ENCODE measurements around the gene ST8SIA5. TPM values are rescaled to one million over a fixed set of nuclear protein-coding genes. Genes with fewer than 3 reads are reported as not detected.
"Not testable (repeated sequence)": the region's sequence is repeated elsewhere in the genome, so short reads cannot be mapped to it uniquely, and the experiment has no call there.

Gene ST8SIA5
- total RNA-seq (under 1 TPM in 1 of 2 experiments, not detected in 1; 0.08 TPM), total RNA-seq (0 to 0.37 (median 0.04) reads per million in 172 experiments)
- polyA plus RNA-seq (2013, experiment 1 of 2) = 0.03 TPM
- polyA plus RNA-seq (2013, experiment 2 of 2) = 0.15 TPM

GRCh38 chr18:46756559-46757201 is at the start of gene ST8SIA5:
Gene ST8SIA5 (minus strand): TSS chr18:46757053. CDS start chr18:46756508, 545 bp downstream.
- Histone ChIP-seq H3K9me3 (ENCODE audit: control insufficient read depth in 1 of 2, insufficient read depth in 1 of 2, low read length in 2 of 2) (peaks cover 0 to 9% of the 10 kb centered on the region in 2 experiments), H3K27ac (ENCODE audit: low read depth in 1 of 2, low read length in 2 of 2) (no peak within 1 kb of the TSS), H3K4me3 (ENCODE audit: low read length) (no peak within 1 kb of the TSS), H3K36me3 (ENCODE audit: insufficient read depth, low read length) (no peaks in the 10 kb centered on the region), H3K4me1 (ENCODE audit: insufficient read depth, low read length) (peaks cover 10% of the 10 kb centered on the region), H3K27me3 (ENCODE audit: control insufficient read depth in 1 of 2, insufficient read depth in 2 of 2, low read length in 2 of 2) (peaks cover 34 to 52% of the 10 kb centered on the region in 2 experiments)
- Mint-ChIP-seq H3K4me3 (no peak within 1 kb of the TSS), H3K27me3 (peaks cover 82% of the 10 kb centered on the region), H3K9me3 (no peaks in the 10 kb centered on the region), H3K27ac (no peak within 1 kb of the TSS), H3K4me1 (ENCODE audit: low read depth) (peaks cover 17% of the 10 kb centered on the region), H3K36me3 (ENCODE audit: low read depth) (no peaks in the 10 kb centered on the region)
- intact Hi-C loops (cut with DNase I, micrococcal nuclease) = no loop called here
- DNase-seq (no peak), ATAC-seq (ENCODE audit: poor library complexity) (no peak)
- CTCF ChIA-PET = no interaction called here
- no peak for TF ChIP-seq CTCF (IDR thresholded peaks at IDR 0.05)
- POLR2A ChIA-PET = no interaction called here

- H3K27ac Mint-ChIP-seq; H3K4me3 ChIP-seq (ENCODE audit: low read length); CTCF ChIA-PET; H3K4me3 Mint-ChIP-seq; H3K9me3 ChIP-seq (ENCODE audit: control insufficient read depth in 1 of 2, insufficient read depth in 1 of 2, low read length in 2 of 2); DNase-seq; H3K27me3 ChIP-seq (ENCODE audit: control insufficient read depth in 1 of 2, insufficient read depth in 2 of 2, low read length in 2 of 2); intact Hi-C loops (cut with DNase I, micrococcal nuclease); H3K36me3 ChIP-seq (ENCODE audit: insufficient read depth, low read length); H3K27ac ChIP-seq (ENCODE audit: low read depth in 1 of 2, low read length in 2 of 2); H3K27me3 Mint-ChIP-seq; H3K36me3 Mint-ChIP-seq (ENCODE audit: low read depth); H3K9me3 Mint-ChIP-seq; H3K4me1 Mint-ChIP-seq (ENCODE audit: low read depth); H3K4me1 ChIP-seq (ENCODE audit: insufficient read depth, low read length); ATAC-seq (ENCODE audit: poor library complexity); POLR2A ChIA-PET: not testable (repeated sequence)
Observed at GRCh38 chr18:46795945-46796344, 39.1 kb upstream of the ST8SIA5 start.

- CTCF ChIA-PET = no interaction called here
- TF ChIP-seq CTCF (IDR thresholded peaks at IDR 0.05) = no peak
- no peaks in the 10 kb centered on the region for H3K27me3 Mint-ChIP-seq
- no peak overlapping the region for H3K27ac Mint-ChIP-seq
- intact Hi-C loops (cut with DNase I, micrococcal nuclease) = no loop called here
- peaks cover 0 to 4% of the 10 kb centered on the region in 2 experiments for H3K9me3 ChIP-seq (ENCODE audit: control insufficient read depth in 1 of 2, insufficient read depth in 1 of 2, low read length in 2 of 2)
- no peak for ATAC-seq (ENCODE audit: poor library complexity)
- peaks cover 0 to 3% of the 10 kb centered on the region in 2 experiments for H3K27me3 ChIP-seq (ENCODE audit: control insufficient read depth in 1 of 2, insufficient read depth in 2 of 2, low read length in 2 of 2)
- no peaks in the 10 kb centered on the region for H3K36me3 ChIP-seq (ENCODE audit: insufficient read depth, low read length)
- POLR2A ChIA-PET = no interaction called here
- H3K27ac ChIP-seq (ENCODE audit: low read depth in 1 of 2, low read length in 2 of 2) = no peak overlapping the region
- no peaks in the 10 kb centered on the region for H3K4me1 Mint-ChIP-seq (ENCODE audit: low read depth)
- no peak for DNase-seq
- H3K4me3 ChIP-seq (ENCODE audit: low read length) = no peak overlapping the region
- no peaks in the 10 kb centered on the region for H3K36me3 Mint-ChIP-seq (ENCODE audit: low read depth)
- H3K4me3 Mint-ChIP-seq = no peak overlapping the region
- H3K9me3 Mint-ChIP-seq = peaks cover 4% of the 10 kb centered on the region
- no peaks in the 10 kb centered on the region for H3K4me1 ChIP-seq (ENCODE audit: insufficient read depth, low read length)
Observed at GRCh38 chr18:46794607-46795006, 37.8 kb upstream of the ST8SIA5 start.

GRCh38 chr18:46793565-46793964 is 36.7 kb upstream of the ST8SIA5 start:
- CTCF ChIA-PET = no interaction called here
- no peak for ATAC-seq (ENCODE audit: poor library complexity)
- intact Hi-C loops (cut with DNase I, micrococcal nuclease) = no loop called here

More at GRCh38 chr18:46793565-46793964, 36.7 kb upstream of the ST8SIA5 start:
- H3K27me3 ChIP-seq (ENCODE audit: control insufficient read depth in 1 of 2, insufficient read depth in 2 of 2, low read length in 2 of 2) = peaks cover 0 to 3% of the 10 kb centered on the region in 2 experiments
- no peak overlapping the region for H3K4me3 Mint-ChIP-seq
- peaks cover 0 to 4% of the 10 kb centered on the region in 2 experiments for H3K9me3 ChIP-seq (ENCODE audit: control insufficient read depth in 1 of 2, insufficient read depth in 1 of 2, low read length in 2 of 2)
- H3K4me1 ChIP-seq (ENCODE audit: insufficient read depth, low read length) = no peaks in the 10 kb centered on the region
- no peaks in the 10 kb centered on the region for H3K36me3 Mint-ChIP-seq (ENCODE audit: low read depth)
- peaks cover 4% of the 10 kb centered on the region for H3K9me3 Mint-ChIP-seq
- no peak overlapping the region for H3K27ac Mint-ChIP-seq
- no peaks in the 10 kb centered on the region for H3K4me1 Mint-ChIP-seq (ENCODE audit: low read depth)
- no peak for TF ChIP-seq CTCF (IDR thresholded peaks at IDR 0.05)
- POLR2A ChIA-PET = no interaction called here
- no peaks in the 10 kb centered on the region for H3K27me3 Mint-ChIP-seq
- no peaks in the 10 kb centered on the region for H3K36me3 ChIP-seq (ENCODE audit: insufficient read depth, low read length)
- no peak for DNase-seq
- no peak overlapping the region for H3K4me3 ChIP-seq (ENCODE audit: low read length)
- H3K27ac ChIP-seq (ENCODE audit: low read depth in 1 of 2, low read length in 2 of 2) = no peak overlapping the region
